Esophagus muscularis mucosa (tissue), 3 donors: Measurements from ENCODE around the gene IL18BP.
A peak's percentile ranks its signal among the peaks of the same experiment; 100 is the strongest.

Experiments
- CTCF ChIP-seq, 3 experiments: fragments of 200-600 bp in 2 of 3; fragments of 450-650 bp in 1 of 3; sonication (generic) in 2 of 3; IDR thresholded peaks; one replicate each; pipeline ENCODE4 v1.5.1; 2017 to 2019; ENCODE audit warnings: antibody characterized with exemption in 3 of 3, mild to moderate bottlenecking in 2 of 3, moderate library complexity in 1 of 3
- POLR2A ChIP-seq: fragments of 450-650 bp; IDR thresholded peaks from one replicate; pipeline ENCODE4 v1.6.1; 2017; ENCODE audit warnings: antibody characterized with exemption, moderate library complexity, mild to moderate bottlenecking, low read depth
- POLR2AphosphoS5 ChIP-seq, 2 donors: sonication (generic); formaldehyde crosslinking; IDR thresholded peaks; one replicate each; pipeline ENCODE4 v1.6.1; 2017; ENCODE audit warnings: antibody characterized with exemption in 2 of 2

- peak in 1 of 3 experiments; percentile 2 for TF ChIP-seq CTCF (IDR thresholded peaks at IDR 0.05)
- no peak for TF ChIP-seq POLR2A
- TF ChIP-seq POLR2AphosphoS5 (IDR thresholded peaks at IDR 0.05), result no peak
Observed at GRCh38 chr11:72042064-72042745, 43.5 kb downstream of the IL18BP start.
